Endothelial cell of umbilical vein (primary cell): ENCODE results near the gene SH2D3C. TPM values are rescaled to one million over a fixed set of nuclear protein-coding genes. Genes with fewer than 3 reads are reported as not detected.
A peak's percentile ranks its signal among the peaks of the same experiment; 100 is the strongest.

Source experiments
- BruUV-seq: library from RNA; stranded (reverse); fragments of 400-500 nt; replicated peaks from 2 replicates; lab custom pipeline; 2021; lab: Mats Ljungman, UMichigan
- CTCF ChIA-PET: fragments of 300-600, 350-600 bp; sonication (Branson Sonifier 250); formaldehyde crosslinking; loops from one replicate; lab custom pipeline; 2021; ENCODE audit warnings: antibody characterized with exemption, inconsistent platforms; lab: Charles Lee
- POLR2A ChIA-PET: fragments of 300-600, 350-600 bp; sonication (Branson Sonifier 250); formaldehyde crosslinking; loops from one replicate; lab custom pipeline; 2021; ENCODE audit warnings: antibody characterized with exemption, inconsistent platforms; lab: Charles Lee
- DNase-seq: peaks from one replicate; pipeline ENCODE4 v3.0.0-alpha.2; 2011; ENCODE audit warnings: low read depth, low spot score
- FAIRE-seq: peaks from 2 replicates; lab custom pipeline; 2011; peaks lifted over from hg19 to GRCh38; lab: Jason Lieb, UNC
- H2AFZ ChIP-seq: 2 replicates; pipeline ENCODE4 v1.6.0; 2012; ENCODE audit warnings: low read depth, low read length, control low read depth, inconsistent platforms
- H3K27ac ChIP-seq: 2 replicates; pipeline ENCODE4 v1.5.1; 2011; ENCODE audit warnings: low read depth, mild to moderate bottlenecking, control low read depth, low read length, moderate library complexity; ENCODE audit not compliant: insufficient read depth
- H3K27me3 ChIP-seq, 2 experiments: 2 replicates each; pipeline versions ENCODE4 v1.6.0 to v1.6.1; 2011; ENCODE audit warnings: low read length in 2 of 2, mixed read lengths in 1 of 2; ENCODE audit not compliant: control insufficient read depth in 2 of 2, insufficient read depth in 2 of 2
- H3K36me3 ChIP-seq, 2 experiments: 2 replicates in 1 of 2; 3 replicates in 1 of 2; pipeline ENCODE4 v1.5.1; 2011; ENCODE audit warnings: low read length in 2 of 2, mild to moderate bottlenecking in 1 of 2, moderate library complexity in 1 of 2; ENCODE audit not compliant: control insufficient read depth in 2 of 2, insufficient read depth in 2 of 2; ENCODE audit errors: extremely low read depth in 1 of 2
- H3K4me1 ChIP-seq: 3 replicates; pipeline ENCODE4 v1.5.1; 2011; ENCODE audit warnings: mild to moderate bottlenecking, low read length; ENCODE audit not compliant: control insufficient read depth, insufficient read depth; ENCODE audit errors: extremely low read depth
- H3K4me2 ChIP-seq: 2 replicates; pipeline ENCODE4 v1.6.1; 2011; ENCODE audit warnings: low read length, control low read depth, mixed read lengths; ENCODE audit not compliant: insufficient read depth
- H3K4me3 ChIP-seq, 3 experiments: fragments of 200-600 bp in 1 of 3; sonication (generic), shearing (Covaris generic) in 1 of 3; replicated peaks in 1 of 3; 2 replicates each; pipeline ENCODE4 v1.5.1; 2011 to 2016; ENCODE audit warnings: control low read depth in 3 of 3, low read length in 3 of 3, mild to moderate bottlenecking in 2 of 3, inconsistent platforms in 1 of 3, low read depth in 1 of 3, moderate library complexity in 1 of 3; ENCODE audit not compliant: insufficient read depth in 1 of 3
- H3K79me2 ChIP-seq: 2 replicates; pipeline ENCODE4 v1.6.0; 2012; ENCODE audit warnings: low read length, inconsistent platforms; ENCODE audit not compliant: control insufficient read depth, insufficient read depth
- H3K9ac ChIP-seq: replicated peaks from 2 replicates; pipeline ENCODE3; 2011; ENCODE audit warnings: low read length, control low read depth; ENCODE audit not compliant: insufficient read depth; ENCODE audit errors: extremely low read depth
- H3K9me1 ChIP-seq: replicated peaks from 3 replicates; pipeline ENCODE4 v1.6.0; 2011; ENCODE audit warnings: mild to moderate bottlenecking, low read length; ENCODE audit not compliant: control insufficient read depth, insufficient read depth; ENCODE audit errors: extremely low read depth
- H3K9me3 ChIP-seq: replicated peaks from 2 replicates; pipeline ENCODE4 v1.5.1; 2012; ENCODE audit warnings: low read length, inconsistent platforms; ENCODE audit not compliant: control insufficient read depth, insufficient read depth
- H4K20me1 ChIP-seq: replicated peaks from 2 replicates; pipeline ENCODE3; 2011; ENCODE audit warnings: mild to moderate bottlenecking, low read length; ENCODE audit not compliant: control insufficient read depth, insufficient read depth; ENCODE audit errors: extremely low read depth
- CTCF ChIP-seq, 2 donors: IDR thresholded peaks; 1 replicate in 1 of 2; 2 replicates in 1 of 2; pipeline ENCODE4 v1.5.1; 2011; ENCODE audit warnings: low read length in 2 of 2, mild to moderate bottlenecking in 2 of 2, moderate library complexity in 2 of 2, control low read depth in 1 of 2, inconsistent platforms in 1 of 2, low read depth in 1 of 2; ENCODE audit not compliant: insufficient read depth in 1 of 2; ENCODE audit errors: extremely low read depth in 1 of 2
- GATA2 ChIP-seq: IDR thresholded peaks from 2 replicates; pipeline ENCODE4 v1.7.0; 2011; ENCODE audit warnings: low read depth, mild to moderate bottlenecking, moderate library complexity, mixed read lengths, low read length; ENCODE audit not compliant: insufficient read length, insufficient read depth
- MYC ChIP-seq: IDR thresholded peaks from one replicate; pipeline ENCODE4 v1.6.1; 2011; ENCODE audit warnings: mild to moderate bottlenecking, low read depth, low read length
- POLR2A ChIP-seq: IDR thresholded peaks from 2 replicates; pipeline ENCODE4 v1.6.1; 2012; ENCODE audit warnings: low read depth, mild to moderate bottlenecking, control low read depth, low read length
- POLR2AphosphoS5 ChIP-seq: IDR thresholded peaks from 2 replicates; pipeline ENCODE4 v1.6.1; 2012; ENCODE audit warnings: low read depth, mild to moderate bottlenecking, control low read depth, low read length, moderate library complexity; ENCODE audit not compliant: insufficient read depth
- dilution Hi-C: fragments of 300-500 bp; cut with MboI; formaldehyde crosslinking; loops from one replicate; pipeline ENCODE4 v1.15.0; 2019; ENCODE audit warnings: low sequenced_read_pairs; ENCODE audit not compliant: extremely low pct_ligation_motif_present
- intact Hi-C: fragments of 100-400 bp; cut with micrococcal nuclease; formaldehyde crosslinking; loops from one replicate; pipeline ENCODE4 v1.10.0; 2022
- polyA plus RNA-seq, 4 experiments: library from polyadenylated mRNA; depleted of rRNA in 3 of 4; stranded (reverse) in 3 of 4; unstranded in 1 of 4; fragments of >200 nt; gene quantifications; 2 replicates each; pipeline versions ENCODE4 v1.2.1 to v1.2.3, GENCODE V29; 2011 to 2012; ENCODE audit warnings: missing spikeins in 1 of 4
- total RNA-seq: library from RNA; stranded (reverse); gene quantifications from 2 replicates; pipeline ENCODE4 v1.2.3, GENCODE V29; 2021

SH2D3C gene
- total and polyA plus RNA-seq, 2 donors (not counting 3 experiments of a cell fraction or from before 2014, with no cell fraction given) = 95.0 to 173 TPM

- BruUV-seq = no TSS peak
- intact Hi-C loops = no loop called here
These were observed 14.7 kb upstream of the SH2D3C start for GRCh38 chr9:127793093-127793708.

More at GRCh38 chr9:127793093-127793708, 14.7 kb upstream of the SH2D3C start:
- Histone ChIP-seq H3K4me3 (no peak overlapping the region), H3K9me1 (no peaks in the 10 kb centered on the region), H3K36me3 (peaks cover 28 to 32% of the 10 kb centered on the region in 2 experiments), H3K79me2 (peaks cover 29% of the 10 kb centered on the region), H2AFZ (no peak overlapping the region), H3K27me3 (no peaks in the 10 kb centered on the region), H4K20me1 (no peaks in the 10 kb centered on the region), H3K9me3 (no peaks in the 10 kb centered on the region), H3K4me1 (peaks cover 14% of the 10 kb centered on the region), H3K27ac (peak overlapping the region; percentile 35), H3K9ac (peak overlapping the region; percentile 30), H3K4me2 (no peak overlapping the region)
- dilution Hi-C loops = no loop called here
- CTCF ChIA-PET = interaction anchor here (1.0 to 2.5 kb wide), 7 partner anchors 8 to 117 kb away, joined by 3 to 25 read pairs (median 5); partner anchors contain the start of genes ENG and TOR2A
- FAIRE-seq (peak; percentile 31), DNase-seq (peak; percentile 45)
- POLR2A ChIA-PET = interaction anchor here (1.0 to 1.1 kb wide), 3 partner anchors 9 to 105 kb away, joined by 3 to 4 read pairs (median 3); partner anchors contain the start of gene FPGS
- TF ChIP-seq GATA2 (no peak), CTCF (IDR thresholded peaks at IDR 0.05; ENCODE audit: extremely low read depth in 1 of 2, insufficient read depth in 1 of 2, low read depth in 1 of 2, low read length in 2 of 2) (no peak), MYC (no peak), POLR2AphosphoS5 (peak; percentile 40), POLR2A (peak; percentile 25)
